BE2C (cell line): ENCODE data around the gene NTRK3.

Experiments used
- DNase-seq: peaks from one replicate; pipeline ENCODE4 v3.0.0-alpha.2; 2020
- H3K27me3 ChIP-seq: fragments of 250-450 bp; sonication (Bioruptor Pico); 2 replicates; pipeline ENCODE4 v1.5.1; 2020; ENCODE audit warnings: mild to moderate bottlenecking
- H3K36me3 ChIP-seq: fragments of 250-450 bp; sonication (Bioruptor Pico); 2 replicates; pipeline ENCODE4 v1.5.1; 2020; ENCODE audit warnings: mild to moderate bottlenecking
- H3K4me1 ChIP-seq: fragments of 250-450 bp; sonication (Bioruptor Pico); 2 replicates; pipeline ENCODE4 v1.5.1; 2020
- H3K4me3 ChIP-seq: 2 replicates; pipeline ENCODE4 v1.5.1; 2011; ENCODE audit warnings: low read depth, low read length
- H3K9me3 ChIP-seq: fragments of 250-450 bp; sonication (Bioruptor Pico); 2 replicates; pipeline ENCODE4 v1.5.1; 2020
- CTCF ChIP-seq: IDR thresholded peaks from 2 replicates; pipeline ENCODE4 v1.5.1; 2012; ENCODE audit warnings: mild to moderate bottlenecking, low read depth, low read length

NTRK3 gene

GRCh38 chr15:88003541-88004327 lies 252.8 kb downstream of the NTRK3 start:
- DNase-seq = no peak

GRCh38 chr15:88002706-88003105 lies 253.8 kb downstream of the NTRK3 start:
- Histone ChIP-seq H3K4me1 (no peaks in the 10 kb centered on the region), H3K27me3 (no peaks in the 10 kb centered on the region), H3K9me3 (no peaks in the 10 kb centered on the region), H3K36me3 (no peaks in the 10 kb centered on the region), H3K4me3 (no peak overlapping the region)
- no peak for DNase-seq
- TF ChIP-seq CTCF = no peak

More at GRCh38 chr15:88003541-88004327, 252.8 kb downstream of the NTRK3 start:
- Histone ChIP-seq H3K4me1 (no peaks in the 10 kb centered on the region), H3K27me3 (no peaks in the 10 kb centered on the region), H3K4me3 (no peak overlapping the region), H3K36me3 (no peaks in the 10 kb centered on the region), H3K9me3 (no peaks in the 10 kb centered on the region)
- TF ChIP-seq CTCF = 0 out of 2 replicates have a peak, but pooled peaks have one; percentile 18

- no peaks in the 10 kb centered on the region for H3K27me3 ChIP-seq
Observed at GRCh38 chr15:87998630-87999029, 257.9 kb downstream of the NTRK3 start.

GRCh38 chr15:87986776-87987175 lies 269.8 kb downstream of the NTRK3 start:
- H3K27me3 ChIP-seq = no peaks in the 10 kb centered on the region
- TF ChIP-seq CTCF = no peak

More at GRCh38 chr15:87998630-87999029, 257.9 kb downstream of the NTRK3 start:
- DNase-seq = no peak
- TF ChIP-seq CTCF = no peak
- H3K36me3 ChIP-seq = no peaks in the 10 kb centered on the region
- H3K4me3 ChIP-seq = no peak overlapping the region
- no peaks in the 10 kb centered on the region for H3K9me3 ChIP-seq
- H3K4me1 ChIP-seq = no peaks in the 10 kb centered on the region

GRCh38 chr15:87985451-87985850 lies 271.1 kb downstream of the NTRK3 start:
- no peaks in the 10 kb centered on the region for H3K36me3 ChIP-seq
- H3K4me1 ChIP-seq = no peaks in the 10 kb centered on the region
- no peak for TF ChIP-seq CTCF
- no peaks in the 10 kb centered on the region for H3K27me3 ChIP-seq
- DNase-seq = no peak
- no peaks in the 10 kb centered on the region for H3K9me3 ChIP-seq
- H3K4me3 ChIP-seq = no peak overlapping the region

More at GRCh38 chr15:87986776-87987175, 269.8 kb downstream of the NTRK3 start:
- H3K9me3 ChIP-seq = no peaks in the 10 kb centered on the region
- DNase-seq = no peak
- no peak overlapping the region for H3K4me3 ChIP-seq
- H3K4me1 ChIP-seq = no peaks in the 10 kb centered on the region
- no peaks in the 10 kb centered on the region for H3K36me3 ChIP-seq

- H3K4me1 ChIP-seq = no peaks in the 10 kb centered on the region
- H3K9me3 ChIP-seq = no peaks in the 10 kb centered on the region
- H3K27me3 ChIP-seq = no peaks in the 10 kb centered on the region
- TF ChIP-seq CTCF = no peak
- DNase-seq = no peak
- no peak overlapping the region for H3K4me3 ChIP-seq
- H3K36me3 ChIP-seq = no peaks in the 10 kb centered on the region
Observed at GRCh38 chr15:87981969-87982368, 274.6 kb downstream of the NTRK3 start.
